ENCODE data around the gene GABBR2. TPM values are rescaled to one million over a fixed set of nuclear protein-coding genes. Genes with fewer than 3 reads are reported as not detected.

Gene GABBR2
- total RNA-seq, 1 experiment from 2014 or later: not detected

GRCh38 chr9:98335661-98336060 is 373.1 kb downstream of the GABBR2 start:
- TF ChIP-seq CTCF (conservative IDR thresholded peaks at IDR 0.05; ENCODE audit: low read depth, low read length) (no peak), EZH2 (IDR thresholded peaks at IDR 0.05; ENCODE audit: borderline replicate concordance, low read depth, low read length, poor library complexity, severe bottlenecking) (no peak)
- no TSS peak for BruUV-seq (replicated peaks)
- ChIA-PET CTCF (no interaction called here), POLR2A (ENCODE audit: low non-redundant PET) (no interaction called here)
- Histone ChIP-seq H3K4me1 (ENCODE audit: insufficient read depth, low read length, poor library complexity, severe bottlenecking) (no peaks in the 10 kb centered on the region), H3K9me3 (ENCODE audit: low read depth, low read length, poor library complexity, severe bottlenecking) (no peaks in the 10 kb centered on the region), H3K27me3 (replicated peaks; ENCODE audit: insufficient read depth, low read depth, low read length, poor library complexity) (peaks cover 11% of the 10 kb centered on the region), H3K4me3 (ENCODE audit: low read depth, low read length, poor library complexity, severe bottlenecking) (no peak overlapping the region), H3K27ac (ENCODE audit: low read depth, low read length, poor library complexity, severe bottlenecking) (no peak overlapping the region), H3K36me3 (ENCODE audit: insufficient read depth, low read length, poor library complexity, severe bottlenecking) (no peaks in the 10 kb centered on the region)
- intact Hi-C loops (cut with micrococcal nuclease; ENCODE audit: unreplicated experiment): no loop called here
- DNase-seq (ENCODE audit: low spot score): no peak

DNA sequence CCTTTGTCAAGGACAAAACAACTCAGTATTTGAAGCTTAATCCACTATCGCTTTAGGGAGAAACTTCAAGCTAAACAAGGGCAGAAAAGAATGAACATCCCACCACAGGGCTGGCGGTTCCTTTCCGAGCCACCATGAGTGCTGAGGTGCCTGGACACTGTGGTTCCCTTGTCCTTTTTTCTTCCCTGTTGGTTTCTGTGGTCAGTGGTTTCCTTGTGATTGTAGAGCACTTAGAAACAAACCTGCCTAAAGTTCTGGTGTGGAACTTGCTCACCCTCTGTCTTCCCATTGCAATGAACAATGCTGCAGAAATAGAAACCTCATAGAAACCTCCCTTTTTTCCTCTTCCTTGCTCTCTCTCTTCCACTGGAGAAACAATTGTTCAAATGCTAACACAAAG is 373.9 kb downstream of the GABBR2 start:
- no peaks in the 10 kb centered on the region for H3K4me1 ChIP-seq (ENCODE audit: insufficient read depth, low read length, poor library complexity, severe bottlenecking)
- H3K4me3 ChIP-seq (ENCODE audit: low read depth, low read length, poor library complexity, severe bottlenecking): no peak overlapping the region
- ChIA-PET CTCF (no interaction called here), POLR2A (ENCODE audit: low non-redundant PET) (no interaction called here)
- H3K27ac ChIP-seq (ENCODE audit: low read depth, low read length, poor library complexity, severe bottlenecking): no peak overlapping the region
- H3K36me3 ChIP-seq (ENCODE audit: insufficient read depth, low read length, poor library complexity, severe bottlenecking): no peaks in the 10 kb centered on the region
- H3K27me3 ChIP-seq (replicated peaks; ENCODE audit: insufficient read depth, low read depth, low read length, poor library complexity): peaks cover 18% of the 10 kb centered on the region
- intact Hi-C loops (cut with micrococcal nuclease; ENCODE audit: unreplicated experiment): no loop called here
- no peaks in the 10 kb centered on the region for H3K9me3 ChIP-seq (ENCODE audit: low read depth, low read length, poor library complexity, severe bottlenecking)
- no peak for TF ChIP-seq EZH2 (IDR thresholded peaks at IDR 0.05; ENCODE audit: borderline replicate concordance, low read depth, low read length, poor library complexity, severe bottlenecking)
- no peak for TF ChIP-seq CTCF (conservative IDR thresholded peaks at IDR 0.05; ENCODE audit: low read depth, low read length)
- DNase-seq (ENCODE audit: low spot score): no peak
- BruUV-seq (replicated peaks): no TSS peak

- POLR2A ChIA-PET (ENCODE audit: low non-redundant PET): no interaction called here
- no TSS peak for BruUV-seq (replicated peaks)
- no peak for DNase-seq (ENCODE audit: low spot score)
Observed at GRCh38 chr9:98333703-98334582, 374.8 kb downstream of the GABBR2 start.

More at GRCh38 chr9:98333703-98334582, 374.8 kb downstream of the GABBR2 start:
- peaks cover 18% of the 10 kb centered on the region for H3K27me3 ChIP-seq (replicated peaks; ENCODE audit: insufficient read depth, low read depth, low read length, poor library complexity)
- H3K27ac ChIP-seq (ENCODE audit: low read depth, low read length, poor library complexity, severe bottlenecking): no peak overlapping the region
- no peak for TF ChIP-seq CTCF (conservative IDR thresholded peaks at IDR 0.05; ENCODE audit: low read depth, low read length)
- H3K9me3 ChIP-seq (ENCODE audit: low read depth, low read length, poor library complexity, severe bottlenecking): no peaks in the 10 kb centered on the region
- H3K36me3 ChIP-seq (ENCODE audit: insufficient read depth, low read length, poor library complexity, severe bottlenecking): no peaks in the 10 kb centered on the region
- CTCF ChIA-PET: no interaction called here
- intact Hi-C loops (cut with micrococcal nuclease; ENCODE audit: unreplicated experiment): no loop called here
- H3K4me3 ChIP-seq (ENCODE audit: low read depth, low read length, poor library complexity, severe bottlenecking): no peak overlapping the region
- no peaks in the 10 kb centered on the region for H3K4me1 ChIP-seq (ENCODE audit: insufficient read depth, low read length, poor library complexity, severe bottlenecking)

All from A673 (cell line).